NT2/D1 (cell line): ENCODE measurements around the gene NTHL1.

Experiments used
- SUZ12 ChIP-seq: IDR thresholded peaks from 2 replicates; pipeline ENCODE4 v1.6.1; 2011; ENCODE audit not compliant: insufficient read length, insufficient read depth; ENCODE audit errors: extremely low read depth
- YY1 ChIP-seq: IDR thresholded peaks from 2 replicates; pipeline ENCODE4 v1.6.1; 2011; ENCODE audit not compliant: insufficient read length, insufficient read depth

DNA sequence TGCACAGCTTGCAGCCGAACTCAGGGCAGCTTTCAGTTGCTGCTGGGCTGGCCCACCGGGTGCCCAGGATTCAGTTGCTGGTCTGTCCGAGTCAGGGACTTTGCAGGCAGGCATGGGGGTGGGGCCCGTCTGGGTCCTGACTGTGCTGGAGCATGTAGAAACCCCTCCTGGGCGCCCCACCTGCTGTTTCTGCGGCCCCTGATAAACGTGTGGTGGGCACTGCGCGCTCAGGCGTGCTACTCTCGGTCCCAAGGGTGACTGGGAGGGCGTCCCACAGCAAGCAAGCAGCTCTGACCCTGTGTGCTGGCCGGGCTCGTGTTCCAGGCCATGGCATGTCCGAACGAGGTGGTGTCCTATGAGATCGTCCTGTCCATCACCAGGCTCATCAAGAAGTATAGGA, 12.7 kb upstream of the NTHL1 start:
- TF ChIP-seq YY1 (no peak), SUZ12 (no peak)
